NOMO-1 treated with dmso at 0.1 percent for 144 hours (cell line): Measurements from ENCODE around the gene CAST.
"Not testable (repeated sequence)": the region's sequence is repeated elsewhere in the genome, so short reads cannot be mapped to it uniquely, and the experiment has no call there.

Experiments used
- DNase-seq: peaks from one replicate; lab custom pipeline; 2025; ENCODE audit not compliant: unreplicated experiment; lab: John Stamatoyannopoulos, UW

CAST gene

DNA sequence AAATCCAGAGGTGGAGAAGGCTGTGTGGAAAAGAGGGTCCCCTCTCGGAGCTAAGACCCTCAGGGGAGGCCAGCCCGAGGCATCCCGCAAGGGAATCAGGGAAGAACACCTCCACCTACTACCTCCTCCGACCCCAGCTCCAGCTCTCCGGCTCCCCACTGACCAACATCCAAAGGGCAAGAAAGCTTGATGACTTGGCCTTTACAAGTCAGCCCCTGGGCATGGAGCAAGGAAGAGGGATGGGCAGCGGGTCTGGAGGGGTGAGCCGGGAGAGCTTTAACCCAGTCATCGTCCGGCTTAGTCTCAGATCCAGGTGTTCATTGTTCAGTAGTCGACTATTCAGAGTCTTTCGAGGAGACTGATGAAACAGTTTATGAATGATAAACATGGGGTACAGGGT lies 113.5 kb downstream of the CAST start:
- no peak for DNase-seq

DNA sequence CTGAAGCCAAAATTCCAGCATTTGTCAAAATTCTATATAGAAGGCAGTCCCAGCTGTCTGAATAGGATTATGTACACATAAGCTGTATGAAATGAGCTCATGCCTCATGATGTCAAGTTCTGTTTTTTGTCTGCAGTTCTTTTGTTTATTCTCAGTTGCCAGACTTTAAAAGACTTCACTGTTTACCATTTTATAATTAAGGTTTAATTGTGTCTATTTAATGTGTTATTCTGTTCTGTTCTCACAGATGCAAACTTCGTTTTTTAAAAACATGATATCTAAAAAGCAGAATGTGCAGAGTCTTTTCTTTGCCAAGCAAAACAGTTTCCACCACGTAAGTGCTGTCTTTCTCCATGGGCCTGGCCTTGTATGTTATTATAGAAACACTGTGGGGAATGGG lies 114.4 kb downstream of the CAST start:
- DNase-seq = no peak

DNA sequence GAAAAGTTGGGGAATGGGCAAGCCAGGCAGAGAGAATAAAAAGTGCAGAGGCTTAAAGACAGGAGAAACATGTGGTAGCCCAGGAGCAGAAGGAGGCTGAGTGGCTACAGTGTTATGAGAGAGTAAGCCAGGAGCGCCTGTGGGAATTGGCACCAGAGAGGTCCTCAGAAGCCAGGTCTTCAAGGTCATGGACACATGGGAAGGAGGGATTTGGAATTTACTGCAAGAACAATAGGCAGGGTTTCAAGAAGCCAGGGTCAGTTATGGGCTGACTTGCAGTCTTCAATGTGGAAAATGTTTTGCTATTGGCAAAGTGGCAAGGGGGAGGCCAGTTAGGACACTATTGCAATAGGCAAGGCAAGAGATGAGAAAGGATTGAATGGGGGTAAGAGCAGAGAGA lies 116.2 kb downstream of the CAST start:
- no peak for DNase-seq

DNA sequence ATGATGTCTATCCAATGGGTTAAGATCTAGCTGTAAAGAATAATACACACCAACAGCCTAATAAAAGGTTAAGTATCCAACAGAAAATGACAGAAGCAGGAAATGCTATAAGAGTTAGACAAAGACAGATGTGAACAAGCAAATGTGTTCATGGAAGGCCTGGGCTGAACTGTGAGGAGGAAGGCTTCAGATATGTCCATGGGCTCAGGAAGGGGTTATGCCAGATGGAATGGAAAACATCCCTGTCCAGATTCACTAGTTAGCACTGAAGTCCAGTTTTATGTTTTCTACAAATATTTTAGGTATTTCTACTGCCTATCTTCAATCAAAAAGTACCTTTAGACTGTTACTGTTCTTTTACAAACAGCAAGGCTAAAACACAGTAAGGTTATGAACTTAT lies 118.5 kb downstream of the CAST start:
- no peak for DNase-seq

DNA sequence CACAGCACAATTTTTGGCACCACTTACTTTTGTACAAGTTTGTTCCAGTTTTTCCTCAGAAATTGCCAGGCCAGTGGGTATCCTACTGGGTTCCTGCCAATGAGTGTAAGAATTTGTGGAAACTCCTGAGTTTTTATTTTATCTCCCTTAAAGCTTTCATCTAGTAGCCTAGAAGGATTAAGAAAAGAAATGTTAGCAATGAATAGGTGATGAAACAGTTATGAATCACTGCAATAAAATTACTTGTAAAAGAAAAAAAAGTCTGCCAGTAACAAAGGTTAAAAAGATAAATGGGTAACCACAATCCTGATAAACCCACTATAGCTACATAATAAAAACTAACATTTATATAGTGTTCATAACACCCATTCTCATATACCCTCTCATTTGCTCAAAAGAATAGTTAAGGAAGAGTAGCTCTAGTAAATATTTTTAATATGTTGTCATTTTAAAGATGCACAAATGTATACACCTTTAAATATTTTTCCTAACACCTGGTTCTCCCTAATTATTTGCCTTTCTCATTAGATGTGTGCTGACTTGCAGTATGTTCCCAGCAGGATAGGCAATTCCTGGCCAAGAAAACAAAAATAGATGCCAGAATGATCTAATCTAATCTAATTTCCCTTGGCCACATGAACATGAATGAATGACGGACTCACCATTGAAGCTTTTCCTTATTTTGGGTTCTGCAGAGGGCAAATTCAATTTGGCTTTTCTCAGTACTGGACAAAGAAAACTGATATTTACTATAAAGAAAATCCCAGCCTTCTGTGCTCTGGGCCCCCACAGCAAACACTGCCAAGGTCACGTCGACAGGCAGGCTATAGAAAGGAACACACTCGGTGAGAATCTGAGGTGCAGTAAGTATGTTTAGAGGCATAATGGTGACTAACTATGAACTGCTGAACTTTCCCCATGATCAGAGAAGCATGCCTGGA lies 119.1 kb downstream of the CAST start:
- no peak for DNase-seq

DNA sequence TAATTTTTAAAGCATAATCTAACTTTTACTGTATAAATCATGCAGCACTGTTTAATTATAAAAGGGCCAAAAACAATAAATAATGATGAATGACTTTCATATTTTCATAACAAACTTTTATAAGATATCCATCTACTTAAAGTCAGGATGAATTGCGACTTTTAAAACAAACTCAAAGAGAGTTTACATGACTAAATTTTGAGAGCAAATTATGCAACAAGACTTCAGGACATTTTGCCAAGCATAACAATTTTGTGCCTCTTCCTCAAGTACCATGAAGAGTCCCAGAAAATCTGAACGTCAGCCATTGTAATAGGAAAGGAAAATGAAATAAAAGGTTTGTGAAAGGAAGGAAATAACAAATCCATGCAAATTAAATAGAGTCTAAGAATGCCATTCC lies 121.2 kb downstream of the CAST start:
- DNase-seq = no peak

DNA sequence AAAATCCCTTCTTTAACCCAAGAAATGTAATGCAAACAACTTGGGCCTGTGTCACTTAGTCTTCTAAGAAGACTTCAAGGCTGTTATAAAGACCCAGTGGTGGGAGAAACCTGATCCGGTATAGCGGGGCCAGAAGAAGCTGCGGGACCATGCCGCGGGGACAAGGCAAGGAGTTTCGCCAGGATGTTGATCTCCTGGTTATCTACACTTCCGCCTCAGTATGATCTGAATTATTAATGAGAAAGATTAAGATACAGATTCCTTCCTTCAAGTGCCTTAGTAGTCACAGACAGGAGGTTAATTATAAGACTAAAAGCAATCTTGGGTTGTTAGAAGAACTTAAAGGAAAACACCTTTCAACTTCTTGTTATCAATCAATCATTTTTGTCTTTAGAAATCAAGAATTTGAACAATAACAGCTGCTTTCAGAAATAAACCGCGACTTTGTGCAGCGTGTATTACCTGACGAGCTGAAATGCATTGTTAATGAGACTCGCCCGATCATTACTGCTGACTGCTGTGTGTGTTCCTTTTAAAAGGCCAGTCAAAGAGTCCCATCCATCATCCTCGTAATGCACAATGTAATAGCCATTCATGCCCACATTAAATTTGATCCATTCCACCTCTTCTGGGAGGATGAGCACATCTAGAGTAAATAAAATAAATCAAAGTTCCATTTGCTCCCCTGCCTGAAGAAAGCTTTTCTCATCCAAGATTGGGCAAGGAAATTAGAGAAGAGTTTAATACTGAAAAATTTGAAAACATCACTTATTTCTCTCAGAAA lies 123.3 kb downstream of the CAST start:
- DNase-seq = no peak

DNA sequence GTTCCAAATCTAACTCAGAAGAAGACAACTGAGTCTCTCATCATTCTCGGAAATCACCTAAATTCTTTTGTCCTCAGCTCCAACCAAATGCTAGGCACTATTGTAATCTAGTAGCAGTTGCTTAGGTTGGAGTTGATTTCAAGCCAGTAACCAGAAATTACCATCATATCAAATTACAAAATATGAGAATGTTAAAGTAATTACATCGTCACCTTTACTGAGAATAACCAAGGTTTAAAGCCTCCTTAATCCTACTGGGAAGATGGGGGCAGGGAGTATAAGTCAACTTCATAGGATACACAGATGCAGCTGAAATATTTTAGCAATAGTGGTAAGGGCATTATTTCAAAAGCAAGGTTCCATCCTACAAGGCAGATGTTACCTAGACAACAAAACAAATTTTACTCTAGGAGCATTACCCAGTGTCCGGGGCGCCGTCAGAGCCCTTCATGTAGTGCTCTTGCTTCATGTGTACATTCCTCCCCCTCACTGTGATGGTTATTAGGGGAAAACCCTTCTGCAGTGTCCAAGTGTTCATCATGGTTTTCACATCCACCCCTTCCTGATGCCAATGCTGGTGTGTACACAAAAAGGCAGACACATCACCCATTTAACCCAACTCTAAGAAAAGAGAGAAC lies 126.1 kb downstream of the CAST start:
- DNase-seq = no peak

DNA sequence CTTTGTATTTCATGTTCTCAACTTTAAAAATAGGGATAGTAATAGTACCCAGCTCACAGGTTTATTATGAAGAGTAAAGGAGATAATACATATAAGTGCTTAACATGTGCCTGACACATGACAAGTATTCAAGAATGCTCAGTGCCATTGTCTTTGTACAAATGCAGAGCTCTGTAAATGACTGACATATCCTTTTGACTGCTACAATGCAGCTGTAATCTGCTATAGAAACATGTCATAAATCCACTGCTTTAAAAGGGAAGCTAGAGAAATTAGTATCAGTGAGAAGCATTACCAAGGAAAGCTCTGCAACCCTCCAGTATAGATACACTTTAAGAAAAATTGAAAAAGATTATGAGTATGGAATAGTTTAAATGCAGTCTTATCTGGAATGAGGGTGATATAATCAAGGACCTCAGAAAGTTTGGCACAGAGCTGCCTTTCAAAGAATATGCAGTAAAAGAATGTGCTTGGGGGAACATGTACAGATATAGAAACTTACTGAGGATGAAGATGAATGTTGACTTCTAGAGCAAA lies 127.7 kb downstream of the CAST start:
- no peak for DNase-seq

DNA sequence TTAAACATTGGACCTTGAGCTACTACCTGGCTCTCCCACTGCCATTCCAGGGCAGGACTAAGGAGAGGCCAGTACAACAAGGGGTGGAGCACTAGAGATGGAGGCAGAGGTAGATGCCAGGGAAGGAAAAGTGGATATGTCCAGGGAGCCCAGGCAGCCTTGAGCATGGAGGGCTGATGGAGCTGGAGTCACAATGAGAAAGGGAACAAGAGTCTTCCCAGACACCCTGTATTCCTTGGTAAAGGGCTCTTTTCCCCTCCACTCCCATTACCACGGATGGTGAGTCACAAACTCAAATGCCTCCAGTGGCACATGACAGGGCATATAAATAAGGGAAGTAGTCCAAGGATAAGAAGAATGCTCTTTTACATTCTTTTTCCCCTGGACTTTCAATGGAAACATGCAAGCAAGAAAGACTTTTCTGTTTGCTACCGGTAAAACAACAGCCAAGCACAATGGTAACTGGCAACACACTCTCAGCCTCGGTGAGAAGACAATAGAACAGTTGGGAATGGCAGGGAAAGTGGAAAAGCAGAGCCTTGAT lies 128.9 kb downstream of the CAST start:
- no peak for DNase-seq

DNA sequence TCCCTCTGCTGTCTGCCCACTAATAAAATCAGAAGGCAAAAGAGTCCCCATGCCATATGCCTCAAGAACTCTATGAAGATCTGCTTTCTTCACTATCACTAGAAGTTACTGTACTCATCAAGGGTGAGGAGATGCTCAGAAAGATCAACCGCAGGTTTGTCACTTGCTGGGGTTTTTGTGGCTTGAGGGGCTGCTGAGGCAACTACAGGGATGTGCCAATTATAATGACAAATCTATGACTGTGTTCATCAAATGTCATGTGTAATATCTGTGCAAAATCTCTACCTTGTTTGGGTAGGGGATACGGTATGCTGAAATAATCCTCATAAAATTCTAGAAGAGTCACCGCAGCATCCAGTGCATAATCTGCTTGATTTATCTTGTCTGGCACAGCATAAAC lies 132.6 kb downstream of the CAST start:
- DNase-seq = no peak

DNA sequence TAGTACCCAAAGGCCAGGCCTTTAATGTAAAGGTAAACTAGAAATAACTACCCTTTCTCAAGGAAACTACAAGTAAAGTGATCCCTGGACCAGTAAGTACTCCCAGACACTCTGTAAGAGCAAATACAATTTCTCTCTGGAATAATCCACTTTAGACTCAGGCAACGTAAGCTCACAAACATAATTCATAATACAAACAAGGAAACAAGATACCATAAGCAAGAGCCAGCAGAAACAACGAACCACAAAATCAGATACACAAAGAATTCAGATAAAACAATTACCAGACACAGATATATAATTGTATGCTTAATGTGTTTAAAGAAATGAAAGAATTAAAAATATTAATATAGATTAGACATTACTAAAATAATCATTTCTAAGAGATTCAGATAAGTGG lies 133.4 kb downstream of the CAST start:
- no peak for DNase-seq

DNA sequence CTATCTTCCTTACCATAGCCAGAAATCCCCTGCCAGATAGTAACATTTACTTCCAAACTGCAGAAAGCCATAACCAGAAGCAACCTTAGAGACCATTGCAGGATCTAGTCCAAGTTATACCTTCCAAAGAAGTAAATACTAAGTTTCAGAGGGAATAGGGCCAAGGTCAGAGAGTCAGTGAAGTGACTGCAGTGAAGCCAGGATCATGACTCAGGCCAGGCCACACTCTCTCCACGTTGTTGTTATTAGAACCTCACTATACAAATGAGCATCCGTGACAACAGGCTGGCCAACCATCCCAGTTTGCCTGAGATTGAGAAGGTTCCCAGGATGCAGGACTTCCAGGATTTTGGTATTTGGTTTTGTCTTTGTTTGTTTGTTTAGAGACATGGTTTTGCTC lies 134.3 kb downstream of the CAST start:
- DNase-seq = no peak

DNA sequence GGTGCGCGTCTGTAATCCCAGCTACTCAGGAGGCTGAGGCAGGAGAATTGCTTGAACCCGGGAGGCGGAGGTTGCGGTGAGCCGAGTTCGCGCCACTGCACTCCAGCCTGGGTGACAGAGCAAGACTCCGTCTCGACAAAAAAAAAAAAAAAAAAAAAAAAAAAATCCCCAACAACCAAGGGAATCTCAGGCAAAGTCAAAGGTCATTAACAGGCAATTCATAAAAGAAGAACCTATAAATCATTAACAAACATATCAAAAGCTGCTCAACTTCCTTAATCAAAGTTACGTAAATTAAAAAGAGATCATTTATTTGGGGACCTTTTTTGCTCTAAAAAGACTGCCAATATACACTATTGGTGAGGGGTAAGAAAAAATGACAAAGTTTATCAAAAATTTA lies 139.5 kb downstream of the CAST start:
- DNase-seq = not testable (repeated sequence)

DNA sequence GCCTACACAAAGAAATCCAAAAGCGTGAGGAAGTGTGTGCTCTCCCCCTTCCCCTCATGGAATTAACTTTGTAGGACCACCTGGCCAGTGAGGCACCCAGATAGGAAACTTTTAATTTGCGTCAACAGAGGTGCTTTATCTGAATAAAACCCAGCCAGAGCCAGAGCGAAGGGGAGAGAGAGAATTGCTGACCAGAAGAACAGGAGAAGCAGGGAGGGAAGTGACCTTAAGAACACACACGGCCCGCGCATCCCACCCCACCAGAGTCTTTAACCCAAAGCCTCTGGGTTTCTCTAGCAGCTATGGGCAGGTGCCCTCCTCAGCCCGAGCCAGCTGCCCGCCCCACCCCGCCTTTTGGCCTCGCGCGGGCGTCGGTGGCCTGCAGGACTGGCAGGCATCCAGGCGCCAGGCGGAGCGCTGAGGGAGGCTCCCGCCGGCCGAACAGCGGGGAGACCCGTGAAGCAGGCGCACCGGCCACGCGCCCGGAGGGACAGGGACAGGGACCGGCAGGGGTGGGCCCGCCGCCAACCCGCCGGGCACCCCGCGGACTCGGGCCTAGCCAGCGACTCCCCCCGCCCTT lies 145.0 kb downstream of the CAST start:
- DNase-seq = no peak

DNA sequence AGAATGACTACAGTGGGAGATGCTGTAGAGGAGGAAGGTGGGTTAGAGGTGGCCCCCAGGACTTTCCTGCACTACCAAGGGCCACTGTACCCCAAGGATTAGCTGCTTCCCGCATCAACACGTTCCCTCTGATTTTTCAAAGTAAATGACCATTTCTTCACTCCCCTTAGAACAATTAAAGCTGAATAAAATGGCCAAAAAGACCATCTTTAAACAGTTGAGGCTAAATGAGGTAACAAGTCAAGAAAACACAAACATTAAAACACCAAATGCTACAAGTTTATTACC lies 146.3 kb downstream of the CAST start:
- no peak for DNase-seq

DNA sequence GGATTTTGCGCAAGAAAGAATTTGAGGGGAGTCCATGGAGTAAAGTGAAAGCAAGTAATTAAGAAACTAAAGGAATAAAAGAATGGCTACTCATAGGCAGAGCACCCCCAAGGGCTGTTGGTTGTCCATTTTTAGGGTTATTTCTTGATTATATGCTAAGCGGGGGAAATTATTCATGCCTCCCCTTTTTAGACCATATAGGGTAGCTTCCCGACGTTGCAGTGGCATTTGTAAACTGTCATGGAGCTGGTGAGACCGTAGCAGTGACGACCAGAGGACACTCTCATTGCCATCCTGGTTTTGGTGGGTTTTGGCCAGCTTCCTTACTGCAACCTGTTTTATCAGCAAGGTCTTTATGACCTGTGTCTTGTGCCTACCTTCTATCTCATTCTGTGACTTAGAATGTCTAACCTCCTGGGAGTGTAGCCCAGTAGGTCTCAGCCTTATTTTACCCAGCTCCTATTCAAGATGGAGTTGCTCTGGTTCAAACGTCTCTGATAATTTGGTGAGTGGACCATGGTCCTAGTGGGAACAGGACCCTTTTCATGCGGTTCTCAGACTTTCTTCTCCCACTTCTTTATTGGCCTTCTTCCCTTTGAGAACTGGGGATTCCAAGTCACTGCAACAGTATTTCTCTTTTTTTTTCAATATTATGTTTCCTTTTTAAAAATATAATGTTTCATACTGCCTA lies 146.8 kb downstream of the CAST start:
- no peak for DNase-seq

DNA sequence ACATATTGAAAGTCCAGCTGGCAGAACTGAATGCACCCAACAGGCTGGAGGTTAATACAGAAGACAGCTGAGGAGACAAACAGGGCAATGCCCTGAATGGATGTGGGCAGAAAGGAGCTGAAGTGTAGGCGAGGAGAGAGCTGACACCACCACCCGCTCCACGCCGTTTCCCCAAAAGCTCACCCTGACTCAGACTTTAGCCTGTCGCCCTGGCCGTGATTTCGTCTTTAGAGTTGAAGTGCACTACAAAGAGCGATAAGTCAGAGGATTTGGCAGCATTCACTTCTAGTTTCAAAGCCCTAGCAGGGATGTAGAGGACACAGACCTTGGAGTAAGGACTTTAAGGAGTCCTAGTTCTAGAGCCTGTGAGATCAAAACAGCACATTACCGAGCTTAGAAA lies 147.7 kb downstream of the CAST start:
- DNase-seq = no peak

DNA sequence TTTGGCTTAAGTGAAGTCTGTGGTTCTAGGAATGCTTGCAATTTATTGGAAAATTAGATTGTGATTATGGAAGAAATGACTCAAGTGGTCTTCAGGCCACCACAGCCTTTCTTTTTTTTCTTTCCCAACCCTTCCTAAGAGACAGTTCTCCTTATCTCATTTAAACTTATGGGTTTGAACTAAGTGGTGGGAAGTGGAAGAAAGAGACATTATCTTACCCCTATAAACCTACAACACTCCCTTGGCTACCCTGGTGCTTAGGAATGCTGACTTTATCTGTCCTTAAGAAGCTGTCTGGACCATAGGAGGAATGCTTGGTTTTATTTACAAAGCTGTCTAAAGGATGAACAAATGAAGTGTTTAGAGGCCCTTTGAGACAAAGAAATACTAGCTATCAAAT lies 150.7 kb downstream of the CAST start:
- no peak for DNase-seq

DNA sequence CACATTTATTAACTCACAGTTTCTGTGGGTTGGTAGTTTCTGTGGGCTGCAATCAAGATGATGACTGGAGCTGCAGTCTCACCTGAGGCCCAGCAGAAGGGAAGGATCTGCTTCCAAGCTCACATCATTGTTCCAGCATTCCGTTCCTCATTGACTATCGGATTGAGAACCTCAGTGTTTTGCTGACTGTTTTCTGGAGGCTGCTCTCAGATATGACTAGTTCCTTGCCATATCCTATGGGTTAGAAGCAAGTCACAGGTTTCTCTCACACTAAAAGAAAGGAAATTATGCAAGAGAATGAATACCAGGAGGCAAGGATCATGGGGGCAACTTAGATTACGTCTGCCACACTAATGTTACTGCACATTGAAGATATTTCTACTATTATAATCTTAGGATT lies 151.9 kb downstream of the CAST start:
- DNase-seq = no peak
